UCSD-AML1 (cell line): ENCODE data around the gene TFDP2.
"Not testable (repeated sequence)": the region's sequence is repeated elsewhere in the genome, so short reads cannot be mapped to it uniquely, and the experiment has no call there.

Source experiments
- DNase-seq: peaks from one replicate; lab custom pipeline; 2025; ENCODE audit not compliant: unreplicated experiment; lab: John Stamatoyannopoulos, UW

TFDP2 gene

GRCh38 chr3:142129516-142130171, 19.7 kb downstream of the TFDP2 start:
- DNase-seq, result no peak

DNA sequence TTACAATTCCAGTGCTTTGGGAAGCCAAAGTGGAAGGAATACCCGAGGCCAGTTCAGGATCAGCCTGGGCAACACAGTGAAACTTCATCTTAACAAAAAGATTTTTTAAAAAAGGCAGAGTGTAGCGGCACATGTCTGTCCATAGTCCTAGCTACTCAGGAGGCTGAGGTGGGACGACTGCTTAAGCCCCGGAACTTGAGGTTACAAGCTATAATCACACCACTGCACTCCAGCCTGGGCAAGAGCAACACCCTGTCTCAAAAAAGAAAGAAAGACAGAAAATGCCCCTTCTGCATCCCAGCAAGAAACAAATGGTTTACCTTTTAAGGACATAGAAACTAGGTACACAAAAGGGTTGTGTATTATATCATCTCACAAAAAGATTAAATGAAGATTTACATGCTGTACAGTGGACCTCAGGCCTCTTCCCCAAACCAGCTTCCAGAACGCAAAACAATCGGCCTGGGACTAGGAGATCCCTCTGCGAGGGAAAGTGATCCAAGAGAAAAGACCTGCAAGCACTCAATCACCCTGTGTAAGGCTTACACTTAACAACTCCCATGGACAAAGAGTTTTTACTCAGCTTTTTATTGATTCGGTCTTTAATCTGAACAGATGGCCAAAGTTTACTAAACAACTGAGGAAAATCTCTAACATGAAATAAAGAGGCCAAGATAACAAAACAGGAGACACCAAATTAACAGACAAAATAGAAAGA, 21.2 kb downstream of the TFDP2 start:
- DNase-seq, result no peak

DNA sequence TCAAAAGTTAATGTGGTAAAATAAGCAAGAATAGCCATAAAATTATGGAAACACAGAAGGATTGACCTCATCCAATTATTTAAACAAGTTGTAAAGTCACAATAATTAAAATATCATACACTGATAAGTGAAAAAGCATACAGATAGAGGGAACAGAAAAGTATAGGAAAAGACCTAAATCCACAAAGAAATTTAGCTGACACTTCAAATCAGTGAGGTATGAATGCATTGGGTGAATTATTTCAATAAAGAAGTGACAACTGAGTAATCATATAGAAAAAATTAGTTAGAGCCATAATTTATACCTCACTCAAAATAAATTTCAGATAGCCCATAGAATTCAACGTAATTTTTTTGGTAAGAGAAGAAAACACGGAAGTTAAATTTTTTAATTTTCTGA, 25.1 kb downstream of the TFDP2 start:
- no peak for DNase-seq

GRCh38 chr3:142120707-142121106, 28.6 kb downstream of the TFDP2 start:
- DNase-seq, result no peak

DNA sequence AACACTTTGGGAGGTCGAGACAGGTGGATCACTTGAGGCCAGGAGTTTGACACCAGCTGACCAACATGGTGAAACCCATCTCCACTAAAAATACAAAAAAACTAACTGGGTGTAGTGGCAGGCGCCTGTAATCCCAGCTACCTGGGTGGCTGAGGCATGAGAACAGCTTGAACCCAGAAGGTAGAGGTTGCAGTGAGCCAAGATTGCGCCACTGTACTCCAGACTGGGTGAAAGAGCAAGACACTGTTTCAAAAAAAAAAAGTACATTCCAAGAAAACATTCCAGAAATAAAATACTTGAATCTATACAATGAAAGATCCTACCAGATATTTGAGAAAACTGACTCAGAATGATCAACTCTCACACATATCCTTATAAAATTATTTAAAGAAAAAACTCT, 30.4 kb downstream of the TFDP2 start:
- no peak for DNase-seq

DNA sequence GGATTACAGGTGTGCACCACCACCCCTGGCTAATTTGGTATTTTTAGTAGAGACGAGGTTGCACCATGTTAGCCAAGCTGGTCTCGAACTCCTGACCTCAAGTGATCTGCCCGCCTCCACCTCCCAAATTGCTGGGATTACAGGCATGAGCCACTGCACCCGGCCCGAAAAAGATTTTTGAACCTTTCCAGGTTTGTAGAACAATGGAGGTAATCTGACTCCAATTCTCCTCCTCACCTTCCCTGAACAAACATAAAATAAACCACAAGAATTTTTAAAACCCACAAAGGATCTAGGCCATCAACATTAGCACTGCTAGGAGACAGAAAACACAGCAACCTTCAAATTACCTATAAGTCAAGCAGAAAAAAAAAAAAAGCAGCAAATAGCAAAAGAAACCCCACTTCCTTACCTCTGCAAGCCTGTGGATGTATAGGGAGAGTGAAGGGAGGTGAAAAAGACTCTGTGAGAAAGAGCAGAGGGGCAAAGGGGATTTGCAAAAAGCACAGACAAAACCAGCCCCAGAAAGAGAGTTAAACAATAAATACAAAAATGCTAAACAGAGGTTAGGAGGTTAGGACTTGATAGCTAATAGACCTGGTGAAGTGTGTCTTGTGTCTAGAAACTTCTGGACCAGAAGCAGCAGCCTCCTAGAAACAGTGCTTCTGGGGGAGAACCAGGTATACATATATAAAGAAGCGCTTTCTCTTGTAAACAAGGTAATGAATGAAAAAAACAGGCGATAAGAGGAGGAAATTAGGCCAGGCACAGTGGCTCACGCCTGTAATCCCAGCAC, 32.1 kb downstream of the TFDP2 start:
- no peak for DNase-seq

- no peak for DNase-seq
These were observed 33.3 kb downstream of the TFDP2 start for GRCh38 chr3:142115867-142116668.

DNA sequence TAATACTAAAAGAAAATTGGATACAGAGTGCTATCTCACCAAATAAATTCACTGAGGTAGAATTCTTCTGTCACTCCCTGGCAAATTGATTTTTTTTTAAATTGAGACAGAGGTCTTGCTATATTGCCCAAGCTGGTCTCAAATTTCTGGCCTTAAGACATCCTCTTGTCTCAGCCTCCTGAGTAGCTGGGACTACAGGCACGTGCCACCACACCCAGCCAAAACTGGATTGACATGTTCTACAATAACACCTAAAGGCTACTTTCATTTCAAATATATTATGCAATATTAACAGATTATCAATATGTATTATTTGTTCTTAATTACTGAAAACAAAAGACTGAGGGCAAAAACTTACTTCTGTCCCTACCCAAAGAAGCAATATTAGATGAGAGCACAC, 36.7 kb downstream of the TFDP2 start:
- DNase-seq, result no peak

- DNase-seq, result no peak
These were observed 42.8 kb downstream of the TFDP2 start for GRCh38 chr3:142106548-142106947.

GRCh38 chr3:142105991-142106390, 43.4 kb downstream of the TFDP2 start:
- DNase-seq, result no peak

DNA sequence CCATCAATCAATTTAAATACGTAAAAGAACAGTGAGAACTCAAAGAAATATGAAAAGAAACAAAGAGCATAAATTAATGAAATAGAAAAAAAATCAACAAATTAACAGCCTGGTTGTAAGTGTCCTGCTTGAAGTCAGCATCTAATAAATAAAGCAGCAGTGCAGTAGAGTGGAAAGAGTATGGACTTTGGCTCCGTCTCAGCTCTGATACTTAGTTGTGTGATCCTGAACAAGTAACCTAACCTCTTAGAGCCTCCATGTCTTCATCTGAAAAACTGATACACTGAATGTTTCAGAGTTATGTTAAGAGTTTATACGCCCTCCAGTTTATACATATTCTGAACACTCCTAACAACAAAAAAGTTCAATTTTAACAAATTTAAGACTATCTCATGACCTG, 44.6 kb downstream of the TFDP2 start:
- no peak for DNase-seq

DNA sequence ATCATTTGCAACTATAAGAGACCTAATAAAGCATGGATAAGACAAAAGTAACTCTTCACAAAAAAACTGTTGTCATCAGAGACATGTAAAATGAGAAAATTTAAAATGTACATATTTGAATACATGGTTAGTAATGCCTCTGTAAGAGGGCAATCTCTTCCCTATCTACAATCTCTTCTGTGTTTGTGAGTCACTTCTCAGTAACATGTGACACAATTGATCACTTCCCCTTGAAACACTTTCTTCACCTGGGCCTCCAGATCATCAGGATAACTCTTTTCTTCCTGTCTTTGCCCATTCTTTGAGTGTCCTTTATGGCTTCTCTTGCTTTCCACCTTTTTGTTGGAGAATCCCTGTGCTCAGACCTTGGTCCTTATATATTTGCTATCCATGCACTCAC, 50.4 kb downstream of the TFDP2 start:
- no peak for DNase-seq

DNA sequence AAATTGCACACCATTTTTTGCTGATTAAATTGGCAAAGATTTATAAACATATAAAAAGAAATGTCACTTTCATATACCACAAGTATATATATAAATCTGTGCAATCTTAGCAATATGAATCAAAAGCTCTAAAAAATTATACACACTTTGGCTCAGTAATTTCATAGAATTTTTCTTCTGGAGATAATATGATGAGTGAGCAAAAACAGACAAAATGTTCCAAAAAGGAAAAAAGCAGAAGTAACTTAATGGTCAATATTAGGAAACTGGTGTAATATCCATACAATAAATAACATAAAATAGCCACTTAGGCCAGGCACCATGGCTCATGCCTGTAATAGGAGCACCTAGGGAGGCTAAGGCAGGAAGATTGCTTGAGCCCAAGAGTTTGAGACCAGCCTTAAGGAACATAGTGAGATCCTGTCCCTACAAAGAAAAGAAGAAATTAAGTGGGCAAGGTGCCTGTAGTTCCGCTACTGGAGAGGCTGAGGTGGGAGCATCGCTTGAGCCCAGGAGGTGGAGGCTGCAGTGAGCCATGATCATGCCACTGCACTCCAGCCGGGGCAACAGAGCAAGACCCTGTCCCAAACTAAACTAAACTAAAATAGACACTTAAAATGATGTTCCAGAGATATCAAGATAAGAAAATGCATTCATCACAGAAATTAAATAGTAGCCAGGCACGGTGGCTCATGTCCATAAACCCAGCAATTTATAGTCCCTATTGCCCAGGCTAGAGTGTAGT, 52.1 kb downstream of the TFDP2 start:
- no peak for DNase-seq

DNA sequence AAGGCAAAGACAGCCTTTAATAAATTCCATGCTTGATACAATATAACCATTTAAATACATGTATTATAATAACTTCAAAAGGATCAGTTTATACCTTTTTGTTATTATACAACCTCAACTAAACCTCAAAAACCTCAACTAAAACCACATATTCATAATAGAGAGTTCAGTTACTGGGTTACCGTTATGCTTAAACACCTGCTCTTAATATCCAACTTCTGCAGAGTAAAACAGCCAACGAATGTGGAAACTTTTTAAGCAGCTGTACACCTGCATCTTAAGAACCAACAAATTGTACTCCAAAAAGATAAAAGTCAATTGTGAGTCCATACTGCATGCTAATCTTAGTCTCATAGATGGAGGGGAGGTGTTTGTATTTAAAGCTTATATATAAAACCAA, 53.5 kb downstream of the TFDP2 start:
- no peak for DNase-seq

- DNase-seq, result not testable (repeated sequence)
These were observed 60.4 kb downstream of the TFDP2 start for GRCh38 chr3:142088925-142089324.

GRCh38 chr3:142088522-142088921, 60.8 kb downstream of the TFDP2 start:
- DNase-seq, result no peak

- DNase-seq, result no peak
These were observed 61.7 kb downstream of the TFDP2 start for GRCh38 chr3:142087676-142088075.

GRCh38 chr3:142086581-142087090, 62.7 kb downstream of the TFDP2 start:
- no peak for DNase-seq

- DNase-seq, result no peak
These were observed 68.2 kb downstream of the TFDP2 start for GRCh38 chr3:142081178-142081577.

DNA sequence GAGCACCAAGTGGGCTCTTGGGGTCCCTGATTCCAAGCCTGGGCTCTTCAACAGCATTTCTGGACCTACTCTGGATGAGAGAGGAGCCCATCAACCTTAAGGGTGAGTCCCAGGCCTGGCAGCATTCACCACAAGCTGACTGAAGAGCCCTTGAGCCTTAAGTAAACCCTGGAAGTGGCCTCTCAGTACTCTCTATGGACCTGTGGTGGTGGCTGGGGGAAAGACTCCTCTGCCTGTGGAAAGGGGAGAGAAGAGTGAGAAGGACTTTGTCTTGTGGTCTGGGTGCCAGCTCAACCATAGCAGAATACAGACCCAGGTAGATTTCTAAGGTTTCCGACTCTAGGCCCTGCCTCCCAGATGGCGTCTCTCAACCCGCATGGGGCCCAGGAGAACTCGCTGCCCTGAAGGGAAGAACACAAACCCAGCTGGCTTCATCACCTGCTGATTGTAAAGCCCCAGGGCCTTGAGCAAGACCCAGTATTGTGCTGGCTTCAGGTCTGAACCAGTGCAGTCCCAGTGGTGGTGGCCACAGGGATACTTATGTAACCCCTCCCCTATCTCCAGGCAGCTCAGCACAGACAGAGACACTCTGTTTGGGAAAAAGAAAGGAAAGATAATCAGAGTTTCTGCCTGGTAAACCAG, 71.4 kb downstream of the TFDP2 start:
- DNase-seq, result no peak
